Esophagus muscularis mucosa (tissue), 4 donors: Measurements from ENCODE around the gene SYT17.

Experiments used
- EP300 ChIP-seq: sonication (generic); formaldehyde crosslinking; IDR thresholded peaks from one replicate; pipeline ENCODE4 v1.6.1; 2017; ENCODE audit warnings: antibody characterized with exemption
- POLR2A ChIP-seq: fragments of 450-650 bp; IDR thresholded peaks from one replicate; pipeline ENCODE4 v1.6.1; 2017; ENCODE audit warnings: antibody characterized with exemption, moderate library complexity, mild to moderate bottlenecking, low read depth
- TF ChIP-seq, protein P1 (sequence below), 3 experiments: fragments of 200-600 bp in 2 of 3; fragments of 450-650 bp in 1 of 3; sonication (generic) in 2 of 3; IDR thresholded peaks; one replicate each; pipeline ENCODE4 v1.5.1; 2017 to 2019; ENCODE audit warnings: antibody characterized with exemption in 3 of 3, mild to moderate bottlenecking in 2 of 3, moderate library complexity in 1 of 3

GRCh38 chr16:19127674-19128131 is 40.3 kb upstream of the SYT17 start:
- TF ChIP-seq, protein P1, sequence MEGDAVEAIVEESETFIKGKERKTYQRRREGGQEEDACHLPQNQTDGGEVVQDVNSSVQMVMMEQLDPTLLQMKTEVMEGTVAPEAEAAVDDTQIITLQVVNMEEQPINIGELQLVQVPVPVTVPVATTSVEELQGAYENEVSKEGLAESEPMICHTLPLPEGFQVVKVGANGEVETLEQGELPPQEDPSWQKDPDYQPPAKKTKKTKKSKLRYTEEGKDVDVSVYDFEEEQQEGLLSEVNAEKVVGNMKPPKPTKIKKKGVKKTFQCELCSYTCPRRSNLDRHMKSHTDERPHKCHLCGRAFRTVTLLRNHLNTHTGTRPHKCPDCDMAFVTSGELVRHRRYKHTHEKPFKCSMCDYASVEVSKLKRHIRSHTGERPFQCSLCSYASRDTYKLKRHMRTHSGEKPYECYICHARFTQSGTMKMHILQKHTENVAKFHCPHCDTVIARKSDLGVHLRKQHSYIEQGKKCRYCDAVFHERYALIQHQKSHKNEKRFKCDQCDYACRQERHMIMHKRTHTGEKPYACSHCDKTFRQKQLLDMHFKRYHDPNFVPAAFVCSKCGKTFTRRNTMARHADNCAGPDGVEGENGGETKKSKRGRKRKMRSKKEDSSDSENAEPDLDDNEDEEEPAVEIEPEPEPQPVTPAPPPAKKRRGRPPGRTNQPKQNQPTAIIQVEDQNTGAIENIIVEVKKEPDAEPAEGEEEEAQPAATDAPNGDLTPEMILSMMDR (IDR thresholded peaks at IDR 0.05), result no peak
- TF ChIP-seq POLR2A, result no peak
- no peak for TF ChIP-seq EP300
